Renal cortex interstitium (tissue), 11 donors: Measurements from ENCODE around the gene SDHAF3. TPM values are rescaled to one million over a fixed set of nuclear protein-coding genes. Genes with fewer than 3 reads are reported as not detected.
"Not testable (repeated sequence)": the region's sequence is repeated elsewhere in the genome, so short reads cannot be mapped to it uniquely, and the experiment has no call there.

ENCODE experiments used
- DNase-seq, 11 donors: peaks; one replicate each; pipeline ENCODE4 v3.0.0-alpha.2; 2013; ENCODE audit warnings: low read depth in 9 of 11, low spot score in 4 of 11; ENCODE audit errors: extremely low read depth in 1 of 11
- polyA plus RNA-seq, 3 donors: library from polyadenylated mRNA; unstranded; fragments of 120-200 nt; gene quantifications; one replicate each; pipeline ENCODE4 v1.2.1, GENCODE V29; 2013; ENCODE audit not compliant: insufficient read length in 3 of 3

SDHAF3 gene
- polyA plus RNA-seq, 3 donors = 40.8 to 46.2 (median 43.6) TPM

DNA sequence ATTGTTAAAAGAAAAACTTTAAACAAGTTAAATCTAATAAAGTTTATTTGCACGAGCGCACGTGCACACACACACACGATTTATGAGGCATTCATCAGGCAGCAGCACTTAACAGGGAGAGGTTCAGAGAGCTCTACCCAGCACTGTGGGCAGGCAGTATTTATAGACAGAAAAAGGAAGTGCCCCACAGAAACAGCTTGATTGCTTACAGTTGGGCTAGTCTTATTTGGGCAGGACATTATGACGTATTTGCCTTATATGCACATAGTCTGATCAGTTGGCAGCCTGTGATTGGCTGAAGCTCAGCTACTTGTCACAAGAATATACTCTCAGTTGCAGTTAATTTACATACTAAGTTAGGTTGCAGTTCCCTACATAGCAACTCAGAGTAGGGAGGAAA lies 1.2 kb upstream of the SDHAF3 start:
- DNase-seq = no peak

DNA sequence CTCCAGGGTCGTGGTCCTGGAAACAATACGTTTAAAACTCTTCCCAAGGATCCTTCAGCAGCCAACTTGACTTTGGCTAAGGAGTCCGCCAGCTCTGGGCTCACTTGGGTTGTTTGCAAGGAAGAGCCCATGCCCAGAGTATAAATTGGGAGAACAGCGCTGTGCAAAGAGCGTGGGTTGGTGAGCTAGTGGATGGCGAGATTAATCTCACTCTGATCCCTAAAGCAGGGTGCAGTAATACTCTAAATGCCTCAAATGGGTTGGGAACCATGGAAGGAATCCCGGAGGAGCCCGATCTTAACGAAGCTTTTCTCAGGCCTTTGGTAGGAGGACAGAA lies 495 bp upstream of the SDHAF3 start:
- DNase-seq = no peak

DNA sequence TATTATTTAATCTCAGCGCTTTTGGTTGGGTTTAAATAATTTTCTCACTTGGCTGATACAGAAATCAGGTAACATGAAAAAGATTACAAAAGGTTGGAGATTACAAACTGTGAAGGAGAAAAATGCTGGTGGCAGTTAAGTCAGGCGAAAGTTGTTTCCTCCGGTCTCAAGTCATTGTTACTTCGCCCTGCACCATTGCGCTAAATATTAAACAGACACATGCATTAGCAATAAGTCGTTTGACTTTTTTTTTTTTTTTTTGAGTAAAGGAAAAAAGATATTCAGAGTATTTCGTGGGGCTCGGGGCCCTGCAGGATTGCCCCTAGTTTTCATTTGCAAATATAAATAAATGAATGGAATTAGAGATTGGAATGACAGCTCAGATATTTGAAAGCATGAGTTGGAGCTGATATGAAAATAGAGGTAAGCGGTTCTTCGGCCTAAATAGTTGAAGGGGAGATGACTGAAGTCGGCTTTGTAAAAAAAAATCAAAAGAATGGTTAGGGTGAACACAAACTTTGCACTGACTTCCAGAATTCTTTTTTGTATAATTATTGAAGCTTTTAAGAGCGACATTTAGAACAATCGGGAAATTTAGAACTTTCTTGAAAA lies 914 bp downstream of the SDHAF3 start:
- DNase-seq = no peak

DNA sequence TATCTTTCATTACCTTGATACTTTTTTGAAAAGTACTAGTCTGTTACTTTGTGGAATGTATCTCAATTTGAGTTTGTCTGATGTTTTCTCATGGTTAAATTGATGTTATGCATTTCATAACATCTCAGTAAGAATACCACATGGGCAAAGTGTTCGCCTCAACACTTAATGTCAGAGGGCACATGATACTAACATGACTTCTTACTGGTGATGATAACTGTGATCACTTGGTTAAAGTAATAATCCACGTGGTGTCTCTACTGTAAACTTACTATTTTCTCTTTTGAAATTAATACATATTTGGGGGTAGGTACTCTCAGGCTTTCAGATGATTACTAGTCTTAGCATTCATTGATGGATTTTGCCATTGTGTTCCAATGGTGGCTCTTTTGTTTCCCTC lies 2.2 kb downstream of the SDHAF3 start:
- DNase-seq = no peak

DNA sequence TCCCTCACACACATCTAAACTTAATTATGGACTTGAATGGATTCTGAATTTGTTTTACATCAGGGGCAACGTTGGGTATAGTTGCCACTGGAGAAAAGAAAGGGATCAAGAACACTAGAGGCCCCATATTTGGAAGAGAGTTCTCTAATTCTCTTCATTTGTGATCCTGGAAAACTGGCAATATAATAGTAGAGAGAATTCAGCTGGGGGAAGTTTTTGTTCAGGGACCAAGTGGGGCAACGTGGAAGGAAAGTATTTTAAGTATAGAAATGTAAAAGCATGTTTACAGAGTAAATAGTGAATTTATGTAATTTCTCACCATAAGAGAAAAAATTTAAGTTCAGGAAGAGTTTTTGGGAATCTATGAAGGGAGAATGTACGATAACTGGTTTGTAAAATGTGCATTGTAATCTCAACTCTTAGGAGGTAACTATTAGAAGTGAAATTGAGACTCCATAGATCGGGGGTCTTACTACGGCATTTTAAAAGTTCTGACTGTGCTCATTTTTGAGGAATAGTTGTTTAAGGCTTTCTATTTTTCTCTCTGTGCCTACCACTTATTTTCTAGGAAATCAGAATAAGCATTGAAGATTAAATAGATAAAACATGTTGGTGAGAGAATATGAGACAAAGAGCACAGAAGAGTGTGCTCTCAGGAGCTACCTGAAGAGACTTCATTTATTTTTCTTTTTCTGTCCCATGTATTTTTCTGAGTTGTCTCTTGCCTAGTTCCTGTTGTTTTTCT lies 3.4 kb downstream of the SDHAF3 start:
- DNase-seq = no peak

DNA sequence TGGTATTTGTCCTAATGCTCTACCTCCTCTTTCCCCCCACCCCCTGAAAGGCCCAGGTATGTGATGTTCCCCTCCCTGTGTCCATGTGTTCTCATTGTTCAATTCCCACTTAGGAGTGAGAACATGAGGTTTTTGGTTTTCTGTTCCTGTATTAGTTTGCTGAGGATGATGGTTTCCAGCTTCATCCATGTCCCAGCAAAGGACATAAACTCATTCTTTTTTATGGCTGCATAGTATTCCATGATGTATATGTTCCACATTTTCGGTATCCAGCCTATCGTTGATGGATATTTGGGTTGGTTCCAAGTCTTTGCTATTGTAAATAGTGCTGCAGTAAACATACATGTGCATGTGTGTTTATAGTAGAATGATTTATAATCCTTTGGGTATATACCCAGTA lies 5.6 kb downstream of the SDHAF3 start:
- DNase-seq = not testable (repeated sequence)

DNA sequence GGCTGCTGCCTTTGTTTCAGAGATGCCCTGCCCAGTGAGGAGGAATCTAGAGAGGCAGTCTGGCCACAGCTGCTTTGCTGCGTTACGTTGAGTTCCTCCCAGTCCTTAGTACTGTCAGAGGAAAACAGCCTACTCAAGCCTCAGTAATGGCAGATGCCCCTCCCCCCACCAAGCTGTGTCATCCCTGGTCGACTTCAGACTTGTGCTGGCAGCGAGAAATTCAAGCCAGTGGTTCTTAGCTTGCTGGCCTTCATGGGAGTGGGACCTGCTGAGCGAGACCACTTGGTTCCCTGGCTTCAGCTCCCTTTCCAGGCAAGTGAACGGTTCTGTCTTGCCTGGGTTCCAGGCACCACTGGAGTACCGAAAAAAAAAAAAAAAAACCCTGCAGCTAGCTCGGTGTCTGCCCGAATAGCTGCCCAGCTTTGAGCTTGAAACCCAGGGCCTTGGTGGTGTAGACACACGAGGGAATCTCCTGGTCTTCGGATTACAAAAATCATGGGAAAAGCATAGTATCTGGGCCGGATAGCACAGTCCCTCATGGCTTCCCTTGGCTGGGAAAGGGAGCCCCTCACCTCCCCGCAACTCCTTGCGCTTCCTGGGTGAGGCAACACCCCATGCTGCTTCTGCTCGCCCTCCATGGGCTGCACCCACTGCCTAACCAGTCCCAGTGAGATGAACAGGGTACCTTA lies 9.1 kb downstream of the SDHAF3 start:
- no peak for DNase-seq

DNA sequence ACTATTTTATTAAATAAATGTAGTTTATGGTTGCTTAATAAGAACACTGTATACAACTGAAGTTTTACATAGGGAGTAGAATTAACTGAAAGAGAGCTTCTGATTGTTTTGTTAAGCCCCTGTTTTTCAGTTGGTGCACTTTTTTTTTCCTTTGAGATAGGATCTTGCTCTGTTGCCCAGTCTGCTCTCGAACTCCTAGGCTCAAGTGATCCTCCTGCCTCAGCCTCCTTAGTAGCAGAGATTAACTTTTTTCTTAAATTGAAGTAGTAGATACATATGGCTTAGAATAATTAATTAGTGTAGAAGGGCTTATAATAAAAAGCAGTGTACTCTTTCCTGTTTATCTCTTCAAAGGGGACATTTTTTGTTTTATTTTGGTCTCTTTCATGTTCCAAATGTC lies 11.2 kb downstream of the SDHAF3 start:
- no peak for DNase-seq

DNA sequence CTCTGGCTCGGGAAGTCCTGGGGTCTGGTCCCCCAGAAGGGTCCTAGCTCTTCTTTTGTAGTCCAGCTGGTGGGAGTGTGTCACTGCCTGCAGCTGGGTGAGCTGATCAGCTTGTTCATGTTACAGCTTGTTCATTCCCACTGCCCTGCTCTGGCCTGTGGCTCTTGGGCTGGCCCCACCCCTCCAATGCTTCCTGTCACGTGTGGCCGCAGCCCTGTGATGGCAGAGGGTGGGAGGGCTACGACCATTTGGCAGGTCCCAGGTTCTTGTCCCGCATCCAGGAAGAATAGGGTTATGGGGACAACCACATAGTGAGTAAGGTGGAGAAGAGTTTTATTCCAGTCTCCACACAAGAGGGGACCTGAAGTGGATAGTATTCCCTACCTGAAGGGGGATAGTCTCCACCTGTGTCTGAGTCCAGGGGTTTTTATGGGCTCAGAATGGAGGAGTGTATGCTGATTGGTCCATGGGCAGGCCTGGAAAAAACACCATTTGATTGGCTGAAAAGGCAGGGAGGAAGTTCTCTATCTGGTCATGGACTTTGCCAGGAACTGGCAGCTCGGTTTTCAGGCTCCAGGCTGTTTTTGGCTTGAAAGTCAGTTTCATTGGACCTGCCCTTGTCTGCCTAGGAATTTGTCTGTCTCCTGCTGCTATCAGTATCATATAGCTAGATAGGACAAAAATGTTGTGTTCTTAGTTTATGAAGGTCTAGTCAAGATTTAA lies 13.1 kb downstream of the SDHAF3 start:
- DNase-seq = no peak

DNA sequence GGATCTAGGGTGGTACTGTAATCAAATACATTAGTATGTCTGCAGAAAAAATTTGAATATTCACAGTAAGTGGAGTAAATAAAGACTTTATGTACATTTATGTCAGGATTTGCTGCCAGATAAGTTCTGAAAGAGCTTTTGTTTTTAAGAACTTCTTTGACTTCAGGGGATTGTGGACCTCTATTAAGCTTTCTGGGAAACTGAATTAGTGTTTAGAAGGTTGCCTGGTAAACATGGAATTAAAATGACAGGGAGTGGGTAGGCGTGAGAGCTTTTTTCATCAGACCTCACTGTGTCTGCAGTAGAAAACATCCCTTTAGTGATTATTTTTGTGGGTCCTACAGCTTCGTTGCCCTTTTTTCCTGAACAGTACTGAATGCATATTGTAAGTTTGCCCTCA lies 15.7 kb downstream of the SDHAF3 start:
- DNase-seq = no peak

DNA sequence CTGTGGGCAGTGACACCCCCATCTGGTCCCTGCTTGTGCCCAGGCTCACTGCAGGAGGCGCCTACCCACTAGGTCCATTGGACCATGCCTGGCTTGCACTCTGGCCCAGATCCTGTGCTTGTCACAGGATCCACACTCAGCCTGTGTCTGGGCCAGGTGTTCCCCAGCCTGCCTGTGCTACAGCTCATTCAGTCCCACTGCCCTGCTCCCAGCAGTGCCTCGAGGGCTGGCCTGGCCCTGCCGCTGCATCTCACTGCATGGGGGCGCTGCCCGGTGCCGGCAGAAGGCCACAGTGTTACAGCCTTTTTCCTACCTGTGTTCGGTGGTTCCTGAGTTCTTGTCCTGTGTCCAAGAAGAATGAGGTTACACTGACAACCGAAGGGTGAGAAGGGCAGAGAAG lies 21.3 kb downstream of the SDHAF3 start:
- no peak for DNase-seq

DNA sequence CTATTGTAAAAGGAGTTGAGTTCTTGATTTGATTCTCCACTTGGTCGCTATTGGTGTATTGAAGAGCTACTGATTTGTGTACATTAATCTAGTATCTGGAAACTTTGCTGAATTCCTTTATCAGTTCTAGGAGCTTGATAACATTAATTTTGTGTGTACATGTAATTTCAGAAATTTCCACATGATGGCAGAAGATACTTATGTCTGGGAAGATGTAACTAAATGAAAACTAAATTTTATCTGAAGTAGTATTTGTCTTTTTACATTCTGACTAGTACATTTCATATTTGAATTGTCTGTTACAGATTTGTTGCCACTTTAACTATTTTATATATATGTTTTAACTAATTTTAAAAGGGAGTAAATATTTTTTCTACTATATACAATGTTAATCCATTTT lies 27.6 kb downstream of the SDHAF3 start:
- peak in 7 of 11 donors; percentile 1 to 21 (median 6) for DNase-seq

DNA sequence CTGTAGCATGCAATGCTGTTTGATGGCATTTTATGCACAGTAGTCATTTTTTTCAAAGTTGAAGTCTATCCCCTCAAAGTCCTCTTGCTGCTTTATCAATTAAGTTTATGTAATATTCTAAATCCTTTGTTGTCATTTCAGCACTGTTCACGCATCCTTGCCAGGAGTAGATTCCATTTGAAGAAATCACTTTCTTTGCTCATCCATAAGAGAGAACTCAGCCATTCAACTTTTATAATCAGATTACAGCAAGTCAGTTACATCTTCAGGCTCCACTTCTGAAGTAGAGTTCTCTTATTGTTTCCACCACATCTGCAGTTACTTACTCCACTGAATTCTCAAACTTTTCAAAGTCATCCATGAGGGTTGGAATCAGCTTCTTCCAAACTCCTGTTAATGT lies 32.3 kb downstream of the SDHAF3 start:
- DNase-seq = no peak

DNA sequence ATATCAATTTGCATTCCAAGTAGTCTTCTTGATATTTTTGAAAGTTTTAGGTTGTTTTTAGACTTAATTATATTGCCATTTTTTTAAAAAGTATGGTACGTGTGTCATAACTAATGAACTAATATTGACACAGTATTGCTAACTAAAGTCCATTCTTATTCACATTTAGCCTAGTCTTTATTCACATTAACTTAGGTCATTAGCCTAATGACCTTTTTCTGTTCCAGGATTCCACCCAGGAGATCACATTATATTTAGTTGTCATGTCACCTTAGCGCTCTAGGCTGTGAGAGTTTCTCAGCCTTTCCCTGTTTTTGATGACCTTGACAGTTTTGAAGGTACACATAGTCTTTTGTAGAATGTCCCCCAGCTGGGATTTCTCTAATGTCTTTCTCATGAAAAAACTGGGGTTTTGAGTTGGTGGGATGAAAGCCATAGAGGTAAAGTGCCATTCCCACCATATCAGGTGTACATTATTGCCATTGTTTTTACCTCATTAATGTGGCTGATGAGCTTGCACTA lies 38.5 kb downstream of the SDHAF3 start:
- no peak for DNase-seq

DNA sequence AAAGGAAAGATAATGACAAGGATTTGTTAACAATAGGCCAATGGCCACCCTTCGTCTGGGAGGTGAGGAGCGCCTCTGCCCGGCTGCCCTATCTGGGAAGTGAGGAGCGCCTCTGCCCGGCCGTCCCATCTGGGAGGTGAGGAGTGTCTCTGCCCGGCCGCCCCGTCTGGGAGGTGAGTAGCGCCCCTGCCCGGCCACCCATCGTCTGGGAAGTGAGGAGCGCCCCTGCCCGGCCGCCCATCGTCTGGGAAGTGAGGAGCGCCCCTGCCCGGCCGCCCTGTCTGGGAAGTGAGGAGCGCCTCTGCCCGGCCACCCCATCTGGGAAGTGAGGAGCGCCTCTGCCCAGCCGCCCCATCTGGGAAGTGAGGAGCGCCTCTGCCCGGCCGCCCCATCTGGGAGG lies 42.5 kb downstream of the SDHAF3 start:
- not testable (repeated sequence) for DNase-seq

DNA sequence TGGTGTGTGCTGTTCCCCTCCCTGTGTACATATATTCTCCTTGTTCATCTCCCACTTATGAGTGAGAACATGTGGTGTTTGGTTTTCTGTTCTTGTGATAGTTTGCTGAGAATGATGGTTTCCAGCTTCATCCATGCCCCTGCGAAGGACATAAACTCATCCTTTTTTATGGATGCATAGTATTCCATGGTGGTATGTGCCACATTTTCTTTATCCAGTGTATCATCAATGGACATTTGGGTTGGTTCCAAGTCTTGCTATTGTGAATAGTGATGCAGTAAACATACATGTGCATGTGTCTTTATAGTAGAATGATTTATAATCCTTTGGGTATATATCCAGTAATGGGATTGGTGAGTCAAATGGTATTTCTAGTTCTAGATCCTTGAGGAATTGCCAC lies 44.1 kb downstream of the SDHAF3 start:
- not testable (repeated sequence) for DNase-seq

DNA sequence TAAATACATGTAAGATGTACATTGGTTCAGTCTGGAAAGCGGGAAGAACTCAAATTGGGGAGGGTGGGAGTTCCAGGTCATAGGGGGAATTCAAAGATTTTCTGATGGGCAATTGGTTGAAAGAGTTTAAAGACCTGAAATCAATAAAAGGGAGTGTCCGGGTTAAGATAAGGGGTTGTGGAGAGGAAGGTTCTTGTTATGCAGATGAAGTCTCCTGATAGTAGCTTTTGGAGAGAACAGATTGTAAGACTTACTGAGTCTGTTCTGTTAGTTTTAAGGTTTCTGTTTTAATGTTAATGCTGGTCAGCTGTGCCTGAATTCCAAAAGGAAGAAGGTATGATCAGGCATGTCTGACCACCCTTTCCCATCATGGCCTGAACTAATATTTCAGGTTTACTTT lies 48.8 kb downstream of the SDHAF3 start:
- no peak for DNase-seq

DNA sequence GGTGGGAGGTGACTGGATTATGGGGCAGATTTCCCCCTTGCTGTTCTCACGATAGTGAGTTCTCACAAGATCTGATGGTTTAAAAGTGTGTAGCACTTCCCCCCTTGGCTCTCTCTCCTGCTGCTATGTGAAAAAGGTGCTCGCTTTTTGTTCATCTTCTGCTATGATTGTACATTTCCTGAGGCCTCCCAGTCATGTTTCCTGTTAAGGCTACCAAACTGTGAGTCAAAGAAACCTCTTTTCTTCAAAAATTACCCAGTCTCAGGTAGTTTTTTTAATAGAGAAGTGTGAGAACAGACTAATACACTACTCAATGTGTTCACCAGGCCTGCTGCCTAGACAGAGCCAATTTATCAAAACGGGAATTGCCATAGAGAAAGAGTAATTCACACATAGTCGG lies 49.7 kb downstream of the SDHAF3 start:
- no peak for DNase-seq

DNA sequence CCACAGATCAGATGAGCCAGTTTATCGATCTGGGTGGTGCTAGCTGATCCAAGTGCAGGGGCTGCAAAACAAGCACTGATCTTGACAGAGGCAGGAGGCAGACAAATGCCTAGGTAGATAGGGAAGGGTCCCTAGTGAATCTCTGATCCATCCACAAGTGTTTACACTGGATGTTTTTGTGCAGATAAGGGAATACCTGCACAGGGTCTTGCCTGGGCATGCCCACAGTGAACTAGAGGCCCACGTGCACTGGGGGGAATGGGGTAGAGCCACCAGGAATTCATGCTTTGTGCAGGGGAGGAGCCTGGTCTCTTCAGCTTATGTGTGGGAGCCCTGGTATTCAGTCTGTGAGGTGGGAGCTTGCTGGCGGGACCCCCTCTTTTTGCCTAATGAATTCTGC lies 50.3 kb downstream of the SDHAF3 start:
- no peak for DNase-seq

DNA sequence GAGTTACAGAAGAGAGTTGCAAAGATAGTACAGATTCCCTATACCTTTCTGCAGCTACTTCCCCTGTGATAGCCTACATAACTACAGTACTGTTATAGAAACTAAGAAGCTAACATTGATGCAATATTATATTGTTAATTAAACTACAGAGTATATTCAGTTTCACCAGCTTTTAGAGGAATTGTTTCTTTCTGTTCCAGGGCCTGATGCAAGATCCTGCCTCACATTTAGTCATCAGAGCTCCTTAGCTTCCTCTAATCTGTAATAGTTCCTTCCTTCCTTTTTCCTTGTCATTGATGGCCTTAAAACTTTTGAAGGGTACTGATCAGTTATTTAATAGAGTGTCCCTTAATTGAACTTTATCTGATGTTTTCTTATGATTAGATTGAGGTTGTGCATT lies 56.8 kb downstream of the SDHAF3 start:
- no peak for DNase-seq
